Thyroid gland (tissue), 4 donors: Measurements from ENCODE around the gene SPRR5. TPM values are rescaled to one million over a fixed set of nuclear protein-coding genes. Genes with fewer than 3 reads are reported as not detected.

Experiments
- DNase-seq, 2 donors: peaks; one replicate each; pipeline ENCODE4 v3.0.0-alpha.2; 2019
- H3K27ac ChIP-seq, 3 donors: fragments of 200-600 bp; sonication (generic); 1 replicate in 2 of 3; 2 replicates in 1 of 3; pipeline ENCODE4 v1.5.1; 2016 to 2019; ENCODE audit warnings: mild to moderate bottlenecking in 1 of 3, moderate library complexity in 1 of 3
- H3K27me3 ChIP-seq: fragments of 200-600 bp; sonication (generic); one replicate; pipeline ENCODE4 v1.5.1; 2019
- H3K36me3 ChIP-seq, 2 donors: fragments of 200-600 bp; sonication (generic); one replicate each; pipeline ENCODE4 v1.5.1; 2016 to 2019
- H3K4me1 ChIP-seq, 2 donors: fragments of 200-600 bp; sonication (generic); one replicate each; pipeline ENCODE4 v1.5.1; 2017 to 2019
- H3K4me3 ChIP-seq, 3 donors: fragments of 200-600 bp; sonication (generic); replicated peaks in 1 of 3; 1 replicate in 2 of 3; 2 replicates in 1 of 3; pipeline ENCODE4 v1.5.1; 2016; ENCODE audit warnings: mild to moderate bottlenecking in 1 of 3
- H3K9me3 ChIP-seq: fragments of 200-600 bp; sonication (generic); one replicate; pipeline ENCODE4 v1.5.1; 2017
- CTCF ChIP-seq, 6 experiments: fragments of 200-600 bp in 3 of 6; fragments of 450-650 bp in 3 of 6; sonication (generic) in 3 of 6; IDR thresholded peaks; one replicate each; pipeline ENCODE4 v1.5.1; 2016 to 2019; ENCODE audit warnings: antibody characterized with exemption in 6 of 6, mild to moderate bottlenecking in 2 of 6, inconsistent platforms in 1 of 6, moderate library complexity in 1 of 6
- POLR2A ChIP-seq, 2 donors: fragments of 450-650 bp; IDR thresholded peaks; one replicate each; pipeline ENCODE4 v1.6.1; 2017; ENCODE audit warnings: antibody characterized with exemption in 2 of 2, mild to moderate bottlenecking in 2 of 2, moderate library complexity in 1 of 2
- WGBS, 2 donors: methylation state at CpG; one replicate each; pipeline ENCODE4 v1.1.5; 2017; 5-methylcytosine and 5-hydroxymethylcytosine counted together
- intact Hi-C: fragments of 100-400 bp; cut with DNase I; formaldehyde crosslinking; loops from one replicate; pipeline ENCODE4 v1.15.1; 2023
- small RNA-seq: library from RNA; depleted of rRNA; stranded (forward); fragments of <200 nt; gene quantifications from one replicate; pipeline ENCODE3, GENCODE V24; 2016
- total RNA-seq, 4 donors: library from RNA; depleted of rRNA; stranded (reverse); fragments of >200 nt; gene quantifications; one replicate each; pipeline ENCODE4 v1.2.3, GENCODE V29; 2016

The SPRR5 gene
- total RNA-seq, 4 donors from 2014 or later = not detected

- WGBS, 2 donors = 78 to 80% methylated on average over 4 of the region's 4 CpGs
- DNase-seq = no peak
- H3K36me3 ChIP-seq = no peaks in the 10 kb centered on the region
Measured at GRCh38 chr1:152998476-152998875, 51.5 kb downstream of the SPRR5 start.

More at GRCh38 chr1:152998476-152998875, 51.5 kb downstream of the SPRR5 start:
- TF ChIP-seq POLR2A (IDR thresholded peaks at IDR 0.05) (no peak), CTCF (IDR thresholded peaks at IDR 0.05) (no peak)
- Histone ChIP-seq H3K4me3 (no peak overlapping the region), H3K27me3 (no peaks in the 10 kb centered on the region), H3K4me1 (no peaks in the 10 kb centered on the region), H3K27ac (no peak overlapping the region), H3K9me3 (no peaks in the 10 kb centered on the region)
- intact Hi-C loops = no loop called here

Small RNA genes within 50 kb of the gene (small RNA-seq; reads per million reads assigned to genes)
- gene SPRR1A = not detected

Other genes with a start within 250 kb of the SPRR5 start
- gene LCE2A, start 248.9 kb upstream of the SPRR5 start, total RNA-seq = not detected
- not detected for gene LCE4A, start 239.0 kb upstream of the SPRR5 start, total RNA-seq
- gene KPRP, start 189.2 kb upstream of the SPRR5 start, total RNA-seq = not detected
- not detected for gene LCE1F, start 172.1 kb upstream of the SPRR5 start, total RNA-seq
- gene LCE1E, start 160.9 kb upstream of the SPRR5 start, total RNA-seq = not detected
- not detected for gene LCE1D, start 150.5 kb upstream of the SPRR5 start, total RNA-seq
- not detected for gene LCE1C, start 140.6 kb upstream of the SPRR5 start, total RNA-seq
- gene LCE1B, start 135.2 kb upstream of the SPRR5 start, total RNA-seq = not detected
- gene LCE1A, start 119.7 kb upstream of the SPRR5 start, total RNA-seq = not detected
- gene LCE6A, start 104.3 kb upstream of the SPRR5 start, total RNA-seq = not detected
- gene LCE7A, start 87.2 kb upstream of the SPRR5 start, total RNA-seq = not detected
- gene SMCP, start 68.9 kb upstream of the SPRR5 start, total RNA-seq = 1 to 10 TPM in 1 of 4 donors, not detected in 3; 2.6 TPM
- gene IVL, start 38.7 kb upstream of the SPRR5 start, total RNA-seq = not detected
- not detected for gene SPRR4, start 23.4 kb downstream of the SPRR5 start, total RNA-seq
- not detected for gene SPRR1A, start 36.9 kb downstream of the SPRR5 start, total RNA-seq
- not detected for gene SPRR3, start 54.5 kb downstream of the SPRR5 start, total RNA-seq
- not detected for gene SPRR1B, start 84.0 kb downstream of the SPRR5 start, total RNA-seq
- not detected for gene SPRR2D, start 93.9 kb downstream of the SPRR5 start, total RNA-seq
- gene SPRR2A, start 110.3 kb downstream of the SPRR5 start, total RNA-seq = not detected
- not detected for gene SPRR2B, start 124.4 kb downstream of the SPRR5 start, total RNA-seq
- not detected for gene SPRR2E, start 147.3 kb downstream of the SPRR5 start, total RNA-seq
- gene SPRR2F, start 166.3 kb downstream of the SPRR5 start, total RNA-seq = not detected
- not detected for gene SPRR2G, start 203.7 kb downstream of the SPRR5 start, total RNA-seq